HG02610 (cell line): ENCODE measurements around the gene B4GALT2.

ENCODE experiments used
- ATAC-seq: cut with Tn5 transposase; IDR thresholded peaks from one replicate; pipeline ENCODE4 v1.9.1; 2021; ENCODE audit warnings: mild to moderate bottlenecking, moderate library complexity; ENCODE audit not compliant: unreplicated experiment

B4GALT2 gene

DNA sequence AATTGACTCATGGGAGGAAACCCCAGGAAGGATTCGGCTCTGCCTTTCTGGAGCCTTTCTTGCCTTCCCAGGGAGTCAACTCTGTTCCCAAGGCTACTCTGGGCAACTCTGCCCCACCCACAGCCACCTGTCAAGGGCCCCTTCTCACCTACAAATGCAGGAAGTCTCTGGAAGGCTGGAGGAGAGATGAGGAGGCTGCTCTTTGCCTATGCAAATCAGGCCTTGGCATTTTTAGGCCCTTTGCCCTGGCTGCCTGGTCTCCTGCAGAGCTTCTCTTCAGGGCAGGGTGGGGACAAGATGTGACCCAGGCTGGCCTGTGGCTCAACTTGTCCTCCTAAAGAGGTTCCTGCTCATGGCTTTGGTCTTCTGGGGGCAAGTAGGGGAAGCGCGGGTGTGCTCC is 46.8 kb downstream of the B4GALT2 start:
- ATAC-seq, result no peak

DNA sequence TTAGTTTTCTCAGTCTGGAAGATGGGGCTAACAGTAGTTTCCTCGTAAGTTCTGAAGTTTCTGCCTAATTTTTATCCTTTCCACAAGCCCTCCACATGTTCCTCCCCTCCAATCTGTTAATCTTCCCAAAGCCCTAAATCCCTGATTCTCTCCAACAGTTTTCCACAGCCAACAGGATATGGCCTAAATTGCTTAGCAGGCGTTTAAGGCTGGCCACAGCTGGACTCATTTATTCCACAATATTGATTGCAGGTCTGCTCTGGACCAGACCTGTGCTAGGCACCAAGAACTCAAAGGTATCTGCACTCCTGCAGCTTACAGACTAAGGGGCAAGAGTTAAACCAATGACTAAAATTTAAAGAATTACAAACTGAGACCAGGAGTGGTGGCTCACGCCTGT is 48.3 kb downstream of the B4GALT2 start:
- no peak for ATAC-seq

DNA sequence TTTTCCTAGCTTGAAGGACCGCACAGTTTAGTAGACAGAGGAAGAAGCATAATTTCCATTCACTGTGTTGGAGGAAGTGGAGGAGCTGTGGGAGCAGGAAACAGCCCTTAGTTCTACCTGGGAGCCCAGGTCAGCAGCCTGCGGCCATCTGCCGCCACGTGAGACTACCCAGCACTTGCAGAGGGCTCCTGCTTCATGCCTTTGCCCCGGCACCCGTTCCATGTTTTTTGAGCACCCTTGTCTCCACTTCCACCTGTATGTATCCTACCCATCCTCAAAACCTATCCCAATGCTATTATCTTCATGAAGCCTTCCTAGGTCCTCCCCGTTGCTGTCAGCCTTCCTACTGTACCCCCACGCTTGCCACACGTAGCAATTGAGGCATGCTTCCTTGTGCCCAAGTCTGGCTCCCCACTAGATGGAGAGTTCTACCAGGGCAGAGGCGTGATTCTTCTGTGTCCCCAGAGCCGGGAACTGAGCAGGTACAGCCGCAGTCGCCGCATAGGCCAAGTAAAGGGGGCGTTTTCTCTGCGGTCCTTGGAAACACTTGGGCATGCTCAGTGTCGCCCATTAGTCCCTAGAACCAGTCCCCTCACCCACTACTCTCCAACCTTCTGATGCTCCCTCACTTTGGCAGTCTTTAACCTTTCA is 50.4 kb downstream of the B4GALT2 start:
- ATAC-seq, result peak; percentile 8

GRCh38 chr1:44029911-44030604 is 51.0 kb downstream of the B4GALT2 start:
- peak; percentile 82 for ATAC-seq

GRCh38 chr1:44030605-44031251 is 51.7 kb downstream of the B4GALT2 start:
- peak; percentile 13 for ATAC-seq

- ATAC-seq, result no peak
Measured at GRCh38 chr1:44031252-44032169, 52.5 kb downstream of the B4GALT2 start, which contains the start of gene SLC6A9. Gene SLC6A9 (minus strand): TSS chr1:44031462. CDS start chr1:44024277, 7,185 bp downstream.

DNA sequence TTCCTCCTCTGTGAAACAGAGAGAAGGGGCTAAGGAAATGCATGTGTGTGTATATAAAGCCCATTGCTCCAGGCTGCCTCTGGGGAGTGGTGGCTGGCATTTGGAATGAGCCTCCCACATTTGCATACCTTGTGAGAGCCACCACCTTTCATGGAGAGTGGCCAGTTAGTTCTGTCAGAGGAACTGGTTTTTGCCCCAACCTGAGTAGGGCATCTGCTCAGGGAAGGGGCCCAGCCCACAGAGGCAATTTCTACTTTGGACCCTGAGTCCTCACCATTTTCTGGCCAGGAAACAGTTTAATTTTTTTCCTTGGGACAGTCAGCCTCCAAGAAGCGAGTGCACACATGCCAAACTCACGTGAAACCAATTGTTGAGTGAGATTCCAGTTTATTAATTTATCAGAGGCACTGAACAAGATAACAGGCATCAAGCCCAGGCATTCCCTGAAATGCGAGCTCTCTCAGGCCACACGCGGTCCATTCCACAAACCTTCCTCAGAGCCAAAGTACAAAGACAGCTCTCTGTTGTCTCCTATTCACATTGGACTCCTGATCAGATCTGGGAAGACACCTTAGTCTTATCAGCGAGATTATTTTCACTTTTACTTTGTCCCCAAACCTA is 53.3 kb downstream of the B4GALT2 start:
- no peak for ATAC-seq

DNA sequence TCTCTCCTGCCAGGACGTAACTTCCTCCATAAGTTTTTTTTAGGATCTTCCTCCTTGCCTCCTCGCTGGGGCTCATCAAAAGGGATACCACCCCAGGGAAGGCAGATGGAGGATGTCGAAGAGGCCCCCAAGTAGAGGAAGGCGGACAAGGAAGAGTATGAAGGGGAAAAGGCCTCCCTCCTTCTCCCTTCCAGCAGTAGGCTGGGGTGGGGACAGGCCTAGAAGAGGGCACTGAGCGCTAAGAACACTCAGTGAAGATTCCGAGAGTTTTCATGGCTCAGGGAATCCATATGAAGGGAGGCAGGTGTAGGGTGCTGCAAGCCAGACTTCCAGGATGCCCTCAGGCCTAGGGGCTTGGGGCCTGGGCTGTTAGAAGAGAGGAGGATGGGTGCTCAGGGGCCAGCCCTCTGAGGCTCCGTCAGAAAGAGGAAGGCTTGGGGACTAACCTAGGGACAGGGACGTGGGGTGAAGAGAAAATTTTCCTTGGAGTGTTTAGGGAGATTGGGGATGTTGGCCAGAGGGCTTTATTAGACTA is 54.1 kb downstream of the B4GALT2 start:
- ATAC-seq, result no peak

- ATAC-seq, result no peak
Measured at GRCh38 chr1:44033756-44034155, 54.7 kb downstream of the B4GALT2 start.

DNA sequence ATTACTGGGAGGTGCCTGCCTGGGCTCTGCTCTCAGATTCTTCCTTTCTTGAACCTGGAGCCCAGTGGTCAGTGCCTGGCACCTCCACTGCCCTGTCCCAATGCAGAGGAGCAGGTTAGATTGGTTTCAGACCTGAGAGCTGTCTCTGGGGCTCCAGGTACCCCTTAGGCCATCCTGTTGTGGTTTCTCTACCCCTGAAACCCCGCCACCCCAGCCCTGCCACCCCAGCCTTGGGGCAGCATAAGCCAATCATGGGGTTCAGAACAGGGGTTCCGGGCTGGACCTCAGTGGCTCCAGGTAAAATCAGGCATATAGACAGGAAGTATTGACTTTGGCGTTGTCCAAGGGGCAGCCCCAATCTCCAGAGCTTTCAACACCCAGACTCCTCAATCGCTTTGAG is 55.4 kb downstream of the B4GALT2 start:
- ATAC-seq, result no peak

- no peak for ATAC-seq
Measured at GRCh38 chr1:44034976-44035716, 56.1 kb downstream of the B4GALT2 start.

DNA sequence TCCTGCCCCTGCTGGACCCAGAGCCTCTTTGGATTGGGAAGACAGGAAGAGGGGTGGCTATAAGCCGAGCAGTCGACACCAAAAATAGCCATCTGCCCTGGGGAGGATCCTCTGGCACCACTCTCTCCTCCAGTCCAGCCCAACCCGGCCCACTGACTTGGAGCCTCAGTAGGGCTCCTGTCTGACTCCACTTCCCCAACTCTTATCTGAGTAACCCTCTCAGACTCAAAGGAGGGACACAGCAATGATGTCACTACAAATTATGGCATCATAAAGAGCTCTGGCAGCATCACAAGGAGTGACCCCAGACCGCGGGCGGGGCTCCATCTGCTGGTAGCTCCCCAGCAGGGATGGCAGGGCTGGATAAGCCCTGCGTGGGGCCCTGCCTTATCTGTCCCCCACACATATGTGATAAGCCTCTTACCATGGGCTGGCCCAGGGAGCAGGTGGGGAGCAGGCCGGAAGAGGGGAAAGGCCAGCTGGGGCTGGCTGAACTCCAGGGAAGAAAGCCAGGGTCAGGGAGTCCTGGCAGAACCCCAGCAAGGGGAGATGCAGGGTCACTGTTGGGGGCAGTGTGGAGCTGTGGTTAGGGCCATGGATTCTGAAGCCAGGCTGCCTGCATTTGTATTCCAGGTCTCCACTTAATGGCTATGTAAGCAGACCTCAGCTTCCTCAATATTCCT is 56.9 kb downstream of the B4GALT2 start:
- ATAC-seq, result no peak

GRCh38 chr1:44036409-44037139 is 57.6 kb downstream of the B4GALT2 start:
- ATAC-seq, result no peak

- ATAC-seq, result no peak
Measured at GRCh38 chr1:44037154-44037553, 58.1 kb downstream of the B4GALT2 start.

- no peak for ATAC-seq
Measured at GRCh38 chr1:44038876-44039657, 60.1 kb downstream of the B4GALT2 start.

GRCh38 chr1:44040418-44040817 is 61.4 kb downstream of the B4GALT2 start:
- ATAC-seq, result no peak
